MG63 (cell line): ENCODE measurements around the gene IMMP2L. TPM values are rescaled to one million over a fixed set of nuclear protein-coding genes. Genes with fewer than 3 reads are reported as not detected.
"Not testable (repeated sequence)": the region's sequence is repeated elsewhere in the genome, so short reads cannot be mapped to it uniquely, and the experiment has no call there.

Experiments
- DNase-seq: peaks from one replicate; pipeline ENCODE4 v3.0.0-alpha.2; 2020
- H3K27me3 ChIP-seq: fragments of 250-450 bp; sonication (Bioruptor Pico); 2 replicates; pipeline ENCODE4 v1.5.1; 2020; ENCODE audit warnings: mild to moderate bottlenecking, moderate library complexity
- H3K36me3 ChIP-seq: fragments of 250-450 bp; sonication (Bioruptor Pico); 2 replicates; pipeline ENCODE4 v1.5.1; 2020; ENCODE audit warnings: mild to moderate bottlenecking, moderate library complexity
- H3K4me3 ChIP-seq: fragments of 250-450 bp; sonication (Bioruptor Pico); 2 replicates; pipeline ENCODE4 v1.5.1; 2020; ENCODE audit warnings: mild to moderate bottlenecking, moderate library complexity
- H3K9me3 ChIP-seq: fragments of 250-450 bp; sonication (Bioruptor Pico); 2 replicates; pipeline ENCODE4 v1.5.1; 2020; ENCODE audit warnings: mild to moderate bottlenecking, moderate library complexity
- total RNA-seq: library from RNA; depleted of rRNA; stranded (reverse); fragments of >200 nt; shearing (Covaris generic); gene quantifications from 2 replicates; pipeline ENCODE4 v1.2.3, GENCODE V29; 2014; ENCODE audit warnings: low replicate concordance

The IMMP2L gene
- total RNA-seq, 1 experiment from 2014 or later = 8.8 TPM

- DNase-seq = no peak
Measured at GRCh38 chr7:111301891-111302290, 260.4 kb downstream of the IMMP2L start.

GRCh38 chr7:111294494-111294893, 267.8 kb downstream of the IMMP2L start:
- no peaks in the 10 kb centered on the region for H3K36me3 ChIP-seq
- H3K27me3 ChIP-seq = no peaks in the 10 kb centered on the region
- H3K4me3 ChIP-seq = no peak overlapping the region
- DNase-seq = no peak
- no peaks in the 10 kb centered on the region for H3K9me3 ChIP-seq

More at GRCh38 chr7:111301891-111302290, 260.4 kb downstream of the IMMP2L start:
- H3K4me3 ChIP-seq = no peak overlapping the region
- no peaks in the 10 kb centered on the region for H3K36me3 ChIP-seq
- H3K27me3 ChIP-seq = no peaks in the 10 kb centered on the region
- no peaks in the 10 kb centered on the region for H3K9me3 ChIP-seq

DNA sequence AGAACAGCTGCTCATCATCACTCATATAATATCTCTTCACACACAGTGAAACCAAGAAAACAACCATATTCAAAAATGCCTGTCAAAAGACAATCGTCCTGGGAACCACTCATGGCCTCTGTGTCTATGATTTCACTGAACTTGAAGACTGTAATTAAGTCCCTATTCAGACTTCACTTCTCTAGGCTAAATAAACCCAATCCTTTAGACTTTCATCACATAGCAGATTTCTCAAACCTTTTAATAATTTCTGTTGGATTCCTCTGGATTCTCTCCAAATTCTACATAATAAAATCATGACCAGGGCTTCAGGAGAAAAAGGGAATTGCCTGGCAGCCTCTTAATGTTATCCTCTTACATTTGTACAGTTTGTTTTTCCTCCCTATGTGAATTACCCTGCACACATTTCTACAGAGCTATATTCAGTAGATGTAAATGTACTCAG, 270.2 kb downstream of the IMMP2L start:
- DNase-seq = no peak
- Histone ChIP-seq H3K36me3 (no peaks in the 10 kb centered on the region), H3K9me3 (no peaks in the 10 kb centered on the region)

DNA sequence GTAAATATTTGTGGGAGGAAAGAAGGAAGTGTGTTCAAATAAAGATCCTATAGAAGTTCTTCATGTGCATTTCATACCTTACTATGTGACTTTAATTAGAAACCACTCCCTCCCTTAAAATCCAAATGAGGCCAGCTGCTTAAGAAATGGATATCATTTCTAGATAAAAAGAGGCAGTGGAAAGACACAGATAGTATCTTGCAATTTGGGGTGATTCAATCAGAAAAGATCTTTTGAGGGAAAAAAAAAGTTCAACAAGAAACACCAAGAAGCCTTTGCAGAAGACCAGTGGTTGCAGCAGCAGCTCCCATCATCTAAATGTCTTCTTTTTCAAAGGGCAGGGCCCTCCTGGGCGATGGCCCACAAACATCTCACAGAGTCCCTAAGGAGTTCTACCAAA, 271.3 kb downstream of the IMMP2L start:
- DNase-seq = no peak

More for the DNA sequence above, 270.2 kb downstream of the IMMP2L start:
- Histone ChIP-seq H3K27me3 (no peaks in the 10 kb centered on the region), H3K4me3 (no peak overlapping the region)

GRCh38 chr7:111290419-111290818, 271.9 kb downstream of the IMMP2L start:
- H3K4me3 ChIP-seq = no peak overlapping the region
- H3K9me3 ChIP-seq = no peaks in the 10 kb centered on the region
- H3K27me3 ChIP-seq = no peaks in the 10 kb centered on the region

More for the DNA sequence above, 271.3 kb downstream of the IMMP2L start:
- Histone ChIP-seq H3K36me3 (no peaks in the 10 kb centered on the region), H3K4me3 (no peak overlapping the region), H3K27me3 (no peaks in the 10 kb centered on the region), H3K9me3 (no peaks in the 10 kb centered on the region)

DNA sequence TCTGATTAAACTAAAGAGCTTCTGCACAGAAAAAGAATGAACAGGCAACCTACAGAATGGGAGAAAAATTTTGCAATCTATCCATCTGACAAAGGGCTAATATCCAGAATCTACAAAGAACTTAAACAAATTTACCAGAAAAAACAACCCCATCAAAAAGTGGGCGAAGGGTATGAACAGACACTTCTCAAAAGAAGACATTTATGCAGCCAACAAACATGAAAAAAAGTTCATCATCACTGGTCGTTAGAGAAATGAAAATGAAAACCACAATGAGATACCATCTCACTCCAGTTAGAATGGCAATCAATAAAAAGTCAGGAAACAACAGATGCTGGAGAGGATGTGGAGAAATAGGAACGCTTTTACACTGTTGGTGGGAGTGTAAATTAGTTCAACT, 273.9 kb downstream of the IMMP2L start:
- not testable (repeated sequence) for DNase-seq, H3K27me3 ChIP-seq, H3K9me3 ChIP-seq, H3K36me3 ChIP-seq, H3K4me3 ChIP-seq

More at GRCh38 chr7:111290419-111290818, 271.9 kb downstream of the IMMP2L start:
- H3K36me3 ChIP-seq = no peaks in the 10 kb centered on the region
- DNase-seq = no peak

GRCh38 chr7:111282626-111283025, 279.7 kb downstream of the IMMP2L start:
- Histone ChIP-seq H3K36me3 (no peaks in the 10 kb centered on the region), H3K27me3 (no peaks in the 10 kb centered on the region), H3K4me3 (no peak overlapping the region), H3K9me3 (no peaks in the 10 kb centered on the region)
- DNase-seq = no peak

GRCh38 chr7:111274857-111275256, 287.4 kb downstream of the IMMP2L start:
- no peaks in the 10 kb centered on the region for H3K9me3 ChIP-seq
- no peak for DNase-seq
- no peak overlapping the region for H3K4me3 ChIP-seq
- H3K27me3 ChIP-seq = no peaks in the 10 kb centered on the region
- no peaks in the 10 kb centered on the region for H3K36me3 ChIP-seq

GRCh38 chr7:111272092-111272491, 290.2 kb downstream of the IMMP2L start:
- Histone ChIP-seq H3K9me3 (no peaks in the 10 kb centered on the region), H3K4me3 (no peak overlapping the region), H3K36me3 (no peaks in the 10 kb centered on the region), H3K27me3 (no peaks in the 10 kb centered on the region)
- no peak for DNase-seq

GRCh38 chr7:111270794-111271193, 291.5 kb downstream of the IMMP2L start:
- not testable (repeated sequence) for H3K4me3 ChIP-seq, H3K27me3 ChIP-seq, H3K36me3 ChIP-seq, H3K9me3 ChIP-seq, DNase-seq

- no peak for DNase-seq
- no peak overlapping the region for H3K4me3 ChIP-seq
- no peaks in the 10 kb centered on the region for H3K27me3 ChIP-seq
- no peaks in the 10 kb centered on the region for H3K36me3 ChIP-seq
- no peaks in the 10 kb centered on the region for H3K9me3 ChIP-seq
Measured at GRCh38 chr7:111268941-111269340, 293.4 kb downstream of the IMMP2L start.

GRCh38 chr7:111266613-111267012, 295.7 kb downstream of the IMMP2L start:
- Histone ChIP-seq H3K27me3 (no peaks in the 10 kb centered on the region), H3K4me3 (no peak overlapping the region), H3K36me3 (no peaks in the 10 kb centered on the region), H3K9me3 (no peaks in the 10 kb centered on the region)
- DNase-seq = no peak

DNA sequence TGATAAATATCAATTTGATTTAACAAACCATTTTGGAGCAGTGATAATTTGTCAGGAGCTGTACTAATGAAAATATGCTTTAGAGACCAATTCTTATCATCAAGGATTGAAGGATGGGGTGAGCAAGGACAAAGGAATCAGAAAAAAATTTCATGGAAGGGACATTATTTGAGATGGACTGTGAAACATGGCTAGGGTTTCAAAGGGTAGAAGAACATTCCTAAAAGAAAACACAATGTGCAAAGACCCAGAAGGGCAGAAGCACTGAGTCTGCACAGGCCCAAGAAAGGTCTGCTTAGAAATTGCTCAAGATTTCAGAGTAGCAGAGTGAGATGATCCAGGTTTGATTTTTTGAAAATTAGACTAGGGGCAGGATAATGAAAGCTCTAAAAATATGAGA, 296.9 kb downstream of the IMMP2L start:
- no peak overlapping the region for H3K4me3 ChIP-seq

GRCh38 chr7:111264981-111265380, 297.3 kb downstream of the IMMP2L start:
- H3K4me3 ChIP-seq = no peak overlapping the region

More for the DNA sequence above, 296.9 kb downstream of the IMMP2L start:
- no peak for DNase-seq
- no peaks in the 10 kb centered on the region for H3K9me3 ChIP-seq
- H3K36me3 ChIP-seq = no peaks in the 10 kb centered on the region
- no peaks in the 10 kb centered on the region for H3K27me3 ChIP-seq

DNA sequence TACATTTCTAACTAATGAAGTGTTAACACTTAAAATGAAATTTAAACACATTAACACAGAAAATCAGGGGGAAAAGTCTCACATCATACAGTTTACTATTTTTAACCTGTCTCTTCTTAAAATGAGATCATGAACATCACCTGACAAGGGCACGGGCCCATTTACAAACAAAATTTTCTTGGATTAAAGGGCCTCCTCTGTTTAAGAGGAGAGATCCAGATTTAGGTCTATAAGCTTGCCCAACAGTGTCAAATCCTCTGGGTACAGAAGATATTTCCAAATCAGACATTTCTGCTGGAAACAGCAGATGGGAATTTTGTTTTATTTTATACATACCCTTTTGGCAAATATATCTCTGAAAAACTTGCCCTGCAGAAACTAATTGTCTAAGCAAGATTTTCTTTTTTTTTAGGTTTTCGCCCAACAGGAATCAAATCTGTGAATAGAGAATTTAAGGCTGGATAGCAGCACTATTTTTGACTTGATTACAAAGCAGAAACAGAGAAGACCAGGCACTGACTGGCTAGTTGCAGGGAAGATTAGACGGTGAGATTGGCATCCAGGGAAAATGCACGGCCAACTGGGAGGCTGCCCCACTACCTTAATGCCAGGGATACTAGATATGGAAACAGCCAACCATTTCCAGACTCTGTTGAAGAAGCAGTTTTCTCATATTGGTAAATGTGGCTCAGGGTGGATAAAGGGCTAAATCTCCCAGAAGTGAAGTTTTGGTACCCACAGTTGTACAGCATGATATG, 298.0 kb downstream of the IMMP2L start:
- Histone ChIP-seq H3K9me3 (no peaks in the 10 kb centered on the region), H3K4me3 (no peak overlapping the region), H3K36me3 (no peaks in the 10 kb centered on the region), H3K27me3 (no peaks in the 10 kb centered on the region)
- DNase-seq = no peak

More at GRCh38 chr7:111264981-111265380, 297.3 kb downstream of the IMMP2L start:
- H3K36me3 ChIP-seq = no peaks in the 10 kb centered on the region
- H3K9me3 ChIP-seq = no peaks in the 10 kb centered on the region
- no peak for DNase-seq
- H3K27me3 ChIP-seq = no peaks in the 10 kb centered on the region

DNA sequence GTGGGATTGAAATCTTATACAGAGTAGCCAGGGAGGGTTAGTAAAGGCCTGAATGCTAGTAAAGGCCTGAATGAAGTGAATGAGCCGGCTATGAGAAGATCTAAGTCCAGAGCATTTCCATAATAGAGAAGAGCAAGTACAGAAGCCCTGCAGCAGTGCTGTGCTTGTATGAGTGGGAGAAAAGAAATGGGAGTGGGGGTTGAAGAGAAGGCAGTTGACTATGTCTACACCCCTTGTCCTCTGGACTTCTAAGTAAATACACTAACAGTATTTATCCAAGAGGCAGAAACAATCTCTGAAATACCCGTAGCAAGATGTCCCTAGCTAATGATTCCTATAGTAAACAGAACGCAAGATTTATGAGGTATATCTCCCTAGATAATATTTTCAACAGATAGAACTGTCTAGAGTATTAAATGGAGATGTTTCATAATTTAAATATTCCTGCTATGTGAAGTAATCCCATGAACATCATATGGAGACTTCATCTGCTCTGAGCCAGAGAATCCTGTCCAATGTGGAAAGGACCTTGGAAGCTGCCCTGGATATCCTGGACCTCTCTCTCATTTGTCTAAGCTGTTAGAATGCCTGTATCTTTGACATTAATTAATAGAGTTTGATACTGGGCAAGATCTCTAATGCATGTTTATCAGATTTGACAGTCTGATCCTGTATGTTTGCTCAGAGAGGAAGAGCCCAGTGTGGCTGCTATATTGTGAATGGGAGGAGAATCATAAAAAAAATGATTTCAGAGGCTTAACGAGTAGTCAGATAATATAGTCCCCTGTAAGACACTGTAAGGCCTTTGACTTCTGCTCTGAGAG, 299.8 kb downstream of the IMMP2L start:
- Histone ChIP-seq H3K27me3 (no peaks in the 10 kb centered on the region), H3K4me3 (no peak overlapping the region), H3K9me3 (no peaks in the 10 kb centered on the region), H3K36me3 (no peaks in the 10 kb centered on the region)
- DNase-seq = no peak

- Histone ChIP-seq H3K36me3 (no peaks in the 10 kb centered on the region), H3K4me3 (no peak overlapping the region), H3K27me3 (no peaks in the 10 kb centered on the region), H3K9me3 (no peaks in the 10 kb centered on the region)
- no peak for DNase-seq
Measured at GRCh38 chr7:111261496-111261895, 300.8 kb downstream of the IMMP2L start.
